Nephron (organoid): ENCODE data around the gene DNAI1.
A peak's percentile ranks its signal among the peaks of the same experiment; 100 is the strongest.

Source experiments
- H3K27ac Mint-ChIP-seq, 3 experiments: 2 replicates each; pipeline ENCODE4 v1.8.0; 2020; ENCODE audit warnings: mixed read lengths in 3 of 3, mild to moderate bottlenecking in 2 of 3, moderate library complexity in 1 of 3
- H3K27me3 Mint-ChIP-seq: 2 replicates; pipeline ENCODE4 v1.8.0; 2021; ENCODE audit warnings: low read depth, mild to moderate bottlenecking, moderate library complexity, mixed read lengths
- H3K36me3 Mint-ChIP-seq: 2 replicates; pipeline ENCODE4 v1.8.0; 2020; ENCODE audit warnings: low read depth, mixed read lengths
- H3K4me1 Mint-ChIP-seq: 2 replicates; pipeline ENCODE4 v1.8.0; 2020; ENCODE audit warnings: mixed read lengths
- H3K4me3 Mint-ChIP-seq, 3 experiments: 2 replicates each; pipeline ENCODE4 v1.8.0; 2020; ENCODE audit warnings: mild to moderate bottlenecking in 3 of 3, mixed read lengths in 3 of 3, moderate library complexity in 2 of 3
- H3K9me3 Mint-ChIP-seq: 2 replicates; pipeline ENCODE4 v1.8.0; 2020; ENCODE audit warnings: mixed read lengths
- CTCF ChIP-seq, 3 experiments: fragments of 200-600 bp; sonication (generic); IDR thresholded peaks; one replicate each; pipeline ENCODE4 v1.5.0; 2021; ENCODE audit warnings: antibody characterized with exemption in 3 of 3; ENCODE audit not compliant: unreplicated experiment in 3 of 3

Gene DNAI1

GRCh38 chr9:34507966-34508365 lies 49.4 kb downstream of the DNAI1 start:
- Mint-ChIP-seq H3K4me1 (peaks cover 29% of the 10 kb centered on the region), H3K27ac (no peak overlapping the region), H3K4me3 (no peak overlapping the region), H3K9me3 (no peaks in the 10 kb centered on the region), H3K27me3 (peaks cover 27% of the 10 kb centered on the region), H3K36me3 (no peaks in the 10 kb centered on the region)
- TF ChIP-seq CTCF (IDR thresholded peaks at IDR 0.05; ENCODE audit: unreplicated experiment in 3 of 3), result no peak

GRCh38 chr9:34508463-34508862 lies 49.9 kb downstream of the DNAI1 start:
- Mint-ChIP-seq H3K36me3 (no peaks in the 10 kb centered on the region), H3K4me3 (no peak overlapping the region), H3K9me3 (no peaks in the 10 kb centered on the region), H3K27ac (no peak overlapping the region), H3K4me1 (peaks cover 34% of the 10 kb centered on the region), H3K27me3 (peaks cover 27% of the 10 kb centered on the region)
- TF ChIP-seq CTCF (IDR thresholded peaks at IDR 0.05; ENCODE audit: unreplicated experiment in 3 of 3), result no peak

- TF ChIP-seq CTCF (IDR thresholded peaks at IDR 0.05; ENCODE audit: unreplicated experiment in 3 of 3), result no peak
- H3K36me3 Mint-ChIP-seq, result no peaks in the 10 kb centered on the region
- H3K27ac Mint-ChIP-seq, result no peak overlapping the region
- peaks cover 37% of the 10 kb centered on the region for H3K4me1 Mint-ChIP-seq
- H3K9me3 Mint-ChIP-seq, result no peaks in the 10 kb centered on the region
- peaks cover 28% of the 10 kb centered on the region for H3K27me3 Mint-ChIP-seq
- H3K4me3 Mint-ChIP-seq, result no peak overlapping the region
Measured at GRCh38 chr9:34508951-34509350, 50.3 kb downstream of the DNAI1 start.

- Mint-ChIP-seq H3K36me3 (no peaks in the 10 kb centered on the region), H3K9me3 (no peaks in the 10 kb centered on the region), H3K4me3 (no peak overlapping the region), H3K27me3 (peaks cover 28% of the 10 kb centered on the region), H3K4me1 (peaks cover 37% of the 10 kb centered on the region), H3K27ac (no peak overlapping the region)
- no peak for TF ChIP-seq CTCF (IDR thresholded peaks at IDR 0.05; ENCODE audit: unreplicated experiment in 3 of 3)
Measured at GRCh38 chr9:34510497-34511468, 52.2 kb downstream of the DNAI1 start.

- Mint-ChIP-seq H3K27ac (peak overlapping the region in 1 of 3 experiments; percentile 27), H3K9me3 (no peaks in the 10 kb centered on the region), H3K4me3 (no peak overlapping the region), H3K4me1 (peaks cover 37% of the 10 kb centered on the region), H3K36me3 (no peaks in the 10 kb centered on the region), H3K27me3 (peaks cover 36% of the 10 kb centered on the region)
- no peak for TF ChIP-seq CTCF (IDR thresholded peaks at IDR 0.05; ENCODE audit: unreplicated experiment in 3 of 3)
Measured at GRCh38 chr9:34512131-34513078, 53.8 kb downstream of the DNAI1 start.
